ENCODE measurements around the gene ZCCHC24. TPM values are rescaled to one million over a fixed set of nuclear protein-coding genes. Genes with fewer than 3 reads are reported as not detected.
A peak's percentile ranks its signal among the peaks of the same experiment; 100 is the strongest.

ZCCHC24 gene
- total RNA-seq, 1 experiment from 2014 or later, result 3.8 TPM

DNA sequence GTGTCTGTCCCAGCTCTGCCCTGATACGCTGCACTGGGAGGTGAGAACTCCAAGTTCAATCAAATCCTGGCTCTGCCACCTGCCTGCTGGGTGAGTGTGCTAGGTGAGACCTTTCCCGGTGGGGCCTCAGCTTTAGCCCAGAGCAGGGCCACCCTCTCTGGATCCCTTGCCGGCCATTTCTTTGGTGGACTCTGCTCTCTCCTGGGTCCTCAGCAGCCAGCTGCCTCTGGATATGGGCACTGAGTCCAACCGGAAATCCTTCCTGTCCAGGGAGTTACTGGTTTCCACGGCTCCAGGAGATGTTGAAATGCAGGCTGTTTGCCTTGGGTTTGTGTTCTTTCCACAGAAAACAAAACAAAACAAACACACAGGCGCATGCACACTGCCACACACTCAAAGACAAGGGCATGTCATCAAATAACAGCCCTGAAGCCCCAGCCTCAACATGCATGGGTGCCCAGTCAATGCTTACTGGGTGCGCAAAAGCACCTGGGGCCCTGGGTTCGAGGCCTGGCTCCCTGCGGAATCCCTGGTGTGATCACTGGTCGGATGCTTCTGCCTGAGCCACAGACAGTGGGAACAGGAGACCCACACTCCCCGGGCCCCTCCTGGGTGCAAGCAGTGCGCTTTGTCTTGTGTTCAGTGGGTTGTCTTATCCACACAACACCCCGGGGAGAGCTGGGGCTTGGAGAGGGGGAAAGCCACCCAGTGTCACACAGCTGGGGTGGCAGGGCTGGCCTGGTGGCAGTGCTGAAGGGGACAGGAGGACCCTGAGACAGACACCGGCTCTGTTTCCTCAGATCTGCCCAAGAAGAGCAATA, 65.1 kb downstream of the ZCCHC24 start:
- whole genome bisulfite sequencing (ENCODE audit: extremely low coverage, insufficient read length, low lambda C conversion rate), result no CpG with 5 or more reads among the region's 14 CpGs

More for the DNA sequence above, 65.1 kb downstream of the ZCCHC24 start:
- Histone ChIP-seq H3K79me1 (ENCODE audit: insufficient read depth, low read depth, low read length, poor library complexity, severe bottlenecking) (no peaks in the 10 kb centered on the region), H3K4ac (ENCODE audit: low read depth, low read length) (no peak overlapping the region), H3K4me1 (ENCODE audit: insufficient read depth, low read length) (no peaks in the 10 kb centered on the region), H3K18ac (ENCODE audit: insufficient read length, low read depth, low read length) (no peak overlapping the region), H2BK15ac (ENCODE audit: low read depth, low read length) (no peak overlapping the region), H4K8ac (replicated peaks; ENCODE audit: insufficient read length, low read depth, low read length) (no peak overlapping the region), H2AFZ (ENCODE audit: low read length) (no peak overlapping the region), H3K14ac (ENCODE audit: insufficient read depth, low read length) (no peak overlapping the region), H3K9ac (ENCODE audit: extremely low read depth, insufficient read length, low read length) (no peak overlapping the region), H4K91ac (ENCODE audit: insufficient read length, low read depth, low read length) (no peak overlapping the region), H3K23me2 (ENCODE audit: insufficient read length, low read depth, low read length, poor library complexity, severe bottlenecking) (no peaks in the 10 kb centered on the region), H3K23ac (ENCODE audit: insufficient read length, low read depth, low read length) (no peak overlapping the region), H2BK5ac (ENCODE audit: insufficient read length, low read length) (no peak overlapping the region), H3T11ph (ENCODE audit: low read length) (no peak overlapping the region), H2BK120ac (ENCODE audit: low read depth, low read length, poor library complexity, severe bottlenecking) (no peak overlapping the region), H4K20me1 (ENCODE audit: control insufficient read depth, insufficient read depth, insufficient read length) (no peaks in the 10 kb centered on the region), H2BK12ac (ENCODE audit: insufficient read length, low read depth, low read length) (no peak overlapping the region), H3K4me2 (ENCODE audit: insufficient read depth, insufficient read length, low read length) (no peak overlapping the region), H3K27ac (ENCODE audit: insufficient read length, low read depth, low read length) (no peak overlapping the region), H3K9me3 (ENCODE audit: control insufficient read depth, low read depth, low read length) (no peaks in the 10 kb centered on the region), H2BK20ac (ENCODE audit: low read depth, low read length, poor library complexity, severe bottlenecking) (no peak overlapping the region), H3K56ac (ENCODE audit: insufficient read length, low read depth, low read length) (no peak overlapping the region), H3K79me2 (ENCODE audit: insufficient read depth, low read length) (no peaks in the 10 kb centered on the region), H4K5ac (ENCODE audit: insufficient read length, low read depth, low read length) (no peak overlapping the region), H3K27me3 (ENCODE audit: insufficient read depth, low read length) (no peaks in the 10 kb centered on the region), H2AK5ac (ENCODE audit: insufficient read length, low read length) (no peak overlapping the region)
- no peak overlapping the region for H3K4me3 Mint-ChIP-seq
- peaks cover 5 to 9% of the 10 kb centered on the region in 2 experiments; a peak in 3 of 4 replicates for H3K4me1 Mint-ChIP-seq
- H3K9me3 Mint-ChIP-seq, result no peaks in the 10 kb centered on the region
- peaks cover 2% of the 10 kb centered on the region; the same call in 1 of the 2 replicates for H3K27me3 Mint-ChIP-seq (ENCODE audit: low read depth)
- no peak for TF ChIP-seq CTCF (conservative IDR thresholded peaks at IDR 0.05)
- no peaks in the 10 kb centered on the region; a peak in 1 of 7 replicates for H3K36me3 Mint-ChIP-seq (ENCODE audit: insufficient read depth in 1 of 3, low read depth in 3 of 3)
- peak; percentile 19 for DNase-seq
- peak overlapping the region in 1 of 3 experiments; percentile 33; a peak in 2 of 7 replicates for H3K27ac Mint-ChIP-seq
